HepG2 (cell line): ENCODE results near the gene SLC2A11. TPM values are rescaled to one million over a fixed set of nuclear protein-coding genes. Genes with fewer than 3 reads are reported as not detected.
A peak's percentile ranks its signal among the peaks of the same experiment; 100 is the strongest.

Experiments
- ATF5 ChIP-seq: sonication (generic); formaldehyde crosslinking; IDR thresholded peaks from 2 replicates; pipeline ENCODE4 v1.4.0; 2020; ENCODE audit warnings: mild to moderate bottlenecking, low read depth, missing genetic modification reagents
- CEBPB ChIP-seq: IDR thresholded peaks from 2 replicates; pipeline ENCODE4 v1.6.1; 2011; ENCODE audit warnings: low read depth, low read length, improper control_type of control experiment, borderline replicate concordance
- CREB1 ChIP-seq, 2 experiments: fragments of 450-650 bp in 1 of 2; IDR thresholded peaks; 2 replicates each; pipeline ENCODE4 v1.6.1; 2016 to 2017; ENCODE audit warnings: control low read depth in 1 of 2, mild to moderate bottlenecking in 1 of 2, missing compliant biosample characterization in 1 of 2, missing genetic modification characterization in 1 of 2
- FIP1L1 ChIP-seq: fragments of 200-400 bp; formaldehyde crosslinking; IDR thresholded peaks from 2 replicates; pipeline ENCODE4 v1.6.1; 2018; ENCODE audit warnings: low read depth, mild to moderate bottlenecking, low read length, moderate library complexity, borderline replicate concordance; ENCODE audit not compliant: insufficient read depth
- KDM3A ChIP-seq: IDR thresholded peaks from 2 replicates; pipeline ENCODE4 v1.6.1; 2018; ENCODE audit warnings: low read depth, missing compliant biosample characterization
- KIAA2018 ChIP-seq: sonication (generic); formaldehyde crosslinking; IDR thresholded peaks from 2 replicates; pipeline ENCODE4 v1.5.0; 2020; ENCODE audit warnings: mild to moderate bottlenecking, missing genetic modification reagents, borderline replicate concordance
- MIER2 ChIP-seq: IDR thresholded peaks from 2 replicates; pipeline ENCODE4 v1.6.1; 2016; ENCODE audit warnings: missing biosample characterization, missing genetic modification reagents
- SIN3A ChIP-seq: IDR thresholded peaks from 2 replicates; pipeline ENCODE4 v1.6.1; 2011; ENCODE audit warnings: low read depth, mild to moderate bottlenecking, control low read depth, low read length, borderline replicate concordance
- ZBTB44 ChIP-seq: sonication (generic); formaldehyde crosslinking; IDR thresholded peaks from 2 replicates; pipeline ENCODE4 v1.4.0; 2020; ENCODE audit warnings: missing genetic modification reagents
- ZNF576 ChIP-seq: sonication (generic); formaldehyde crosslinking; IDR thresholded peaks from 2 replicates; pipeline ENCODE4 v1.4.0; 2020; ENCODE audit warnings: mild to moderate bottlenecking, missing genetic modification reagents
- polyA plus RNA-seq, 8 experiments: library from polyadenylated mRNA; depleted of rRNA in 3 of 8; stranded (reverse) in 7 of 8; unstranded in 1 of 8; fragments of >200 nt; fragmentation: Illumina TruSeq in 4 of 8; extraction: Trizol in 4 of 8; gene quantifications; 2 replicates each; pipeline versions ENCODE4 v1.2.1 to v1.2.3, GENCODE V29; 2011 to 2016; ENCODE audit warnings: low read depth in 4 of 8, missing spikeins in 1 of 8, mixed read lengths in 1 of 8; ENCODE audit not compliant: insufficient read depth in 1 of 8
- total RNA-seq, 5 experiments: library from RNA; depleted of rRNA; stranded (reverse); fragments of >200 nt; fragmentation: Illumina TruSeq; extraction: Trizol; gene quantifications; 2 replicates each; pipeline ENCODE4 v1.2.3, GENCODE V29; 2016; ENCODE audit warnings: low read depth in 1 of 5
- TF ChIP-seq, protein P1 (sequence below): sonication (generic); formaldehyde crosslinking; IDR thresholded peaks from 2 replicates; pipeline ENCODE4 v1.5.0; 2020; ENCODE audit warnings: mild to moderate bottlenecking, missing genetic modification reagents, moderate library complexity

Gene SLC2A11
- total and polyA plus RNA-seq, 2 of the 13 experiments (the other 11 are each of a cell fraction or from before 2014, with no cell fraction given): 15.2 to 15.4 TPM

GRCh38 chr22:23849009-23850006 is 8.4 kb upstream of the SLC2A11 start (continued):
- TF ChIP-seq ATF5 (no peak), CEBPB (no peak), CREB1 (IDR thresholded peaks at IDR 0.05) (no peak), CREB1 (CRISPR knock-in tag; IDR thresholded peaks at IDR 0.05) (no peak), KIAA2018 (no peak), SIN3A (peak; percentile 60; the same call in 1 of the 2 replicates), KDM3A (CRISPR knock-in tag) (peak; percentile 98), ZBTB44 (CRISPR knock-in tag) (peak; percentile 68; the same call in 1 of the 2 replicates), FIP1L1 (no peak), ZNF576 (CRISPR knock-in tag) (no peak), MIER2 (CRISPR knock-in tag) (0 out of 2 replicates have a peak, but pooled peaks have one; percentile 36)
- TF ChIP-seq, protein P1, sequence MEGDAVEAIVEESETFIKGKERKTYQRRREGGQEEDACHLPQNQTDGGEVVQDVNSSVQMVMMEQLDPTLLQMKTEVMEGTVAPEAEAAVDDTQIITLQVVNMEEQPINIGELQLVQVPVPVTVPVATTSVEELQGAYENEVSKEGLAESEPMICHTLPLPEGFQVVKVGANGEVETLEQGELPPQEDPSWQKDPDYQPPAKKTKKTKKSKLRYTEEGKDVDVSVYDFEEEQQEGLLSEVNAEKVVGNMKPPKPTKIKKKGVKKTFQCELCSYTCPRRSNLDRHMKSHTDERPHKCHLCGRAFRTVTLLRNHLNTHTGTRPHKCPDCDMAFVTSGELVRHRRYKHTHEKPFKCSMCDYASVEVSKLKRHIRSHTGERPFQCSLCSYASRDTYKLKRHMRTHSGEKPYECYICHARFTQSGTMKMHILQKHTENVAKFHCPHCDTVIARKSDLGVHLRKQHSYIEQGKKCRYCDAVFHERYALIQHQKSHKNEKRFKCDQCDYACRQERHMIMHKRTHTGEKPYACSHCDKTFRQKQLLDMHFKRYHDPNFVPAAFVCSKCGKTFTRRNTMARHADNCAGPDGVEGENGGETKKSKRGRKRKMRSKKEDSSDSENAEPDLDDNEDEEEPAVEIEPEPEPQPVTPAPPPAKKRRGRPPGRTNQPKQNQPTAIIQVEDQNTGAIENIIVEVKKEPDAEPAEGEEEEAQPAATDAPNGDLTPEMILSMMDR (CRISPR knock-in tag): peak; percentile 99
